ENCODE results near the gene RBMY1J. TPM values are rescaled to one million over a fixed set of nuclear protein-coding genes. Genes with fewer than 3 reads are reported as not detected.
"Not testable (repeated sequence)": the region's sequence is repeated elsewhere in the genome, so short reads cannot be mapped to it uniquely, and the experiment has no call there.

RBMY1J gene
- total and polyA plus RNA-seq, 9 of the 15 experiments (the other 6 are each of a cell fraction or from before 2014, with no cell fraction given), result not detected

- H3K9ac ChIP-seq (ENCODE audit: insufficient read depth in 1 of 2, low read depth in 2 of 2, low read length in 2 of 2); intact Hi-C loops (cut with micrococcal nuclease); H3K9me3 ChIP-seq (replicated peaks; ENCODE audit: control insufficient read depth, insufficient read depth, low read depth, low read length); H2AFZ ChIP-seq (ENCODE audit: low read depth, low read length); H3K79me2 ChIP-seq (ENCODE audit: control insufficient read depth, insufficient read depth, low read length); in situ Hi-C loops (cut with MboI); H3K4me2 ChIP-seq (ENCODE audit: insufficient read depth, low read length); H4K20me1 ChIP-seq (replicated peaks; ENCODE audit: control insufficient read depth, insufficient read depth, low read length); H3K27ac ChIP-seq (ENCODE audit: extremely low read depth, low read depth, low read length); H3K4me1 ChIP-seq (replicated peaks in 1 of 2; ENCODE audit: control insufficient read depth in 2 of 2, insufficient read depth in 2 of 2, low read length in 2 of 2); DNase-seq (ENCODE audit: extremely low read depth in 1 of 4, low spot score in 3 of 4); H3K36me3 ChIP-seq (ENCODE audit: control insufficient read depth, insufficient read depth, low read length); FAIRE-seq; CTCF ChIA-PET (ENCODE audit: low intra/inter-chr PET ratio); POLR2A ChIA-PET; ATAC-seq; H3K9me1 ChIP-seq (ENCODE audit: control insufficient read depth, insufficient read depth, low read length); BruUV-seq (replicated peaks); H3K4me3 ChIP-seq; H3K27me3 ChIP-seq (ENCODE audit: control insufficient read depth in 2 of 2, insufficient read depth in 2 of 2, low read length in 2 of 2): not testable (repeated sequence)
- no CpG with 5 or more reads among the region's 8 CpGs for WGBS (ENCODE audit: insufficient coverage, low coverage, missing lambda C conversion rate)
Measured at GRCh38 chrY:22444718-22445396, 41.6 kb downstream of the RBMY1J start.

- H2AFZ ChIP-seq (ENCODE audit: low read depth, low read length); BruUV-seq (replicated peaks); intact Hi-C loops (cut with micrococcal nuclease); POLR2A ChIA-PET; DNase-seq (ENCODE audit: extremely low read depth in 1 of 4, low spot score in 3 of 4); H3K27me3 ChIP-seq (ENCODE audit: control insufficient read depth in 2 of 2, insufficient read depth in 2 of 2, low read length in 2 of 2); CTCF ChIA-PET (ENCODE audit: low intra/inter-chr PET ratio); H3K36me3 ChIP-seq (ENCODE audit: control insufficient read depth, insufficient read depth, low read length); H3K9me3 ChIP-seq (replicated peaks; ENCODE audit: control insufficient read depth, insufficient read depth, low read depth, low read length); H3K9me1 ChIP-seq (ENCODE audit: control insufficient read depth, insufficient read depth, low read length); FAIRE-seq; H3K9ac ChIP-seq (ENCODE audit: insufficient read depth in 1 of 2, low read depth in 2 of 2, low read length in 2 of 2); H4K20me1 ChIP-seq (replicated peaks; ENCODE audit: control insufficient read depth, insufficient read depth, low read length); H3K79me2 ChIP-seq (ENCODE audit: control insufficient read depth, insufficient read depth, low read length); in situ Hi-C loops (cut with MboI); H3K27ac ChIP-seq (ENCODE audit: extremely low read depth, low read depth, low read length); H3K4me2 ChIP-seq (ENCODE audit: insufficient read depth, low read length); H3K4me1 ChIP-seq (replicated peaks in 1 of 2; ENCODE audit: control insufficient read depth in 2 of 2, insufficient read depth in 2 of 2, low read length in 2 of 2); ATAC-seq; H3K4me3 ChIP-seq: not testable (repeated sequence)
- WGBS (ENCODE audit: insufficient coverage, low coverage, missing lambda C conversion rate), result no CpG with 5 or more reads among the region's 8 CpGs
Measured at GRCh38 chrY:22455522-22455921, 52.3 kb downstream of the RBMY1J start.

DNA sequence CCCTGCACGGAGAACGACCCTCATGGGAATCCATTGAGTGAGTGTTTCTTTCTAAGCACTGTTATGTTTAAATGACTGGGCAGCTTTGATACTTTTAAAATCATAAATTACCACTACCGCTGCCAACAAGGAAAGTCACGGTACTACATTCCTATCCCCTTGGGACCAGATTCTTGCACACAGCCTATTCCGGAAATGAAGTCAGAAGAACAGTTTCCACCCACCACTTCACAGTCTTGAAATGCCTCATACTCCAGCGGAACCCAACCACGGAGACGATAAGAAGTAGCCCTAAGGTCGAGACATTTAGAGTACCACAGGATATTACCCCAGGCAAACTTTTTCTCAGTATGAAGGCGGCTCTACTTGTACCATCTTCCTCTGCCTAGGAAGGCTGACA is 58.8 kb downstream of the RBMY1J start:
- BruUV-seq (replicated peaks); H3K9me3 ChIP-seq (replicated peaks; ENCODE audit: control insufficient read depth, insufficient read depth, low read depth, low read length); H3K9ac ChIP-seq (ENCODE audit: insufficient read depth in 1 of 2, low read depth in 2 of 2, low read length in 2 of 2); intact Hi-C loops (cut with micrococcal nuclease); POLR2A ChIA-PET; CTCF ChIA-PET (ENCODE audit: low intra/inter-chr PET ratio); DNase-seq (ENCODE audit: extremely low read depth in 1 of 4, low spot score in 3 of 4); FAIRE-seq; H3K79me2 ChIP-seq (ENCODE audit: control insufficient read depth, insufficient read depth, low read length); in situ Hi-C loops (cut with MboI); H4K20me1 ChIP-seq (replicated peaks; ENCODE audit: control insufficient read depth, insufficient read depth, low read length); H3K4me1 ChIP-seq (replicated peaks in 1 of 2; ENCODE audit: control insufficient read depth in 2 of 2, insufficient read depth in 2 of 2, low read length in 2 of 2); H3K27me3 ChIP-seq (ENCODE audit: control insufficient read depth in 2 of 2, insufficient read depth in 2 of 2, low read length in 2 of 2); H3K36me3 ChIP-seq (ENCODE audit: control insufficient read depth, insufficient read depth, low read length); ATAC-seq; H3K4me3 ChIP-seq; H3K27ac ChIP-seq (ENCODE audit: extremely low read depth, low read depth, low read length); H3K4me2 ChIP-seq (ENCODE audit: insufficient read depth, low read length); H3K9me1 ChIP-seq (ENCODE audit: control insufficient read depth, insufficient read depth, low read length); H2AFZ ChIP-seq (ENCODE audit: low read depth, low read length): not testable (repeated sequence)
- WGBS (ENCODE audit: insufficient coverage, low coverage, missing lambda C conversion rate), result no CpG with 5 or more reads among the region's 10 CpGs

Data from K562 (cell line).